ENCODE results near the gene SLC30A7.

SLC30A7 gene

DNA sequence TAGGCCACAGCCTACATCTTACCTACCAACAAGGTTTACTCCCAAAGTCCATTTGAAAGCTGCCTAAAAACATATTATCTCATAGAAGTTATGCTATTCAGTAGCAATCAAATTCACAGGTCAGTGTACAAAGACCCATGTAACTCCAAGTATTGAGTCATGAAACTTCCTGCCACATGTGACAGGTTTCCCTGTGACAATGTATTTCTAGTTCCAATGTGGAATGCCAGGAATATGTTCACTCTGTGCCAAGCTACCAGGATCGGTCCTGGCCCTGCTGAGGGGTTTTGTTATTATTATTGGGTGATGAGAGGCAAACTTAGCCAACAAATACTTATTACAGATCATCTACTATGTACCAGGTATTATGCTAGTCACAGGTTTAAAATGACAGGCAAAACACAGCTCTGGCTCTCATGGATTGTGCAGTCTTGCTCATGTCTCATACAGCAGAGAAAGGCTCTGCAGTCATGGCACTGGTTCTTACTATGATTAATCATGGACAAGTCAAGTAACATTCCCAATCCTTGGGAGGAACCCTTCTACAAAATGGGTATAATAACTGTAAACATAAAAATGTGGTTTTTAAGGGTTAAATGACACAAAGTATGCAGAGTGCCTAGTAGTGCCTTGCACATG, 107.2 kb downstream of the SLC30A7 start:
- POLR2A ChIA-PET (ENCODE audit: low non-redundant PET) = no interaction called here
- TF ChIP-seq, protein P1, sequence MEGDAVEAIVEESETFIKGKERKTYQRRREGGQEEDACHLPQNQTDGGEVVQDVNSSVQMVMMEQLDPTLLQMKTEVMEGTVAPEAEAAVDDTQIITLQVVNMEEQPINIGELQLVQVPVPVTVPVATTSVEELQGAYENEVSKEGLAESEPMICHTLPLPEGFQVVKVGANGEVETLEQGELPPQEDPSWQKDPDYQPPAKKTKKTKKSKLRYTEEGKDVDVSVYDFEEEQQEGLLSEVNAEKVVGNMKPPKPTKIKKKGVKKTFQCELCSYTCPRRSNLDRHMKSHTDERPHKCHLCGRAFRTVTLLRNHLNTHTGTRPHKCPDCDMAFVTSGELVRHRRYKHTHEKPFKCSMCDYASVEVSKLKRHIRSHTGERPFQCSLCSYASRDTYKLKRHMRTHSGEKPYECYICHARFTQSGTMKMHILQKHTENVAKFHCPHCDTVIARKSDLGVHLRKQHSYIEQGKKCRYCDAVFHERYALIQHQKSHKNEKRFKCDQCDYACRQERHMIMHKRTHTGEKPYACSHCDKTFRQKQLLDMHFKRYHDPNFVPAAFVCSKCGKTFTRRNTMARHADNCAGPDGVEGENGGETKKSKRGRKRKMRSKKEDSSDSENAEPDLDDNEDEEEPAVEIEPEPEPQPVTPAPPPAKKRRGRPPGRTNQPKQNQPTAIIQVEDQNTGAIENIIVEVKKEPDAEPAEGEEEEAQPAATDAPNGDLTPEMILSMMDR (conservative IDR thresholded peaks at IDR 0.05; ENCODE audit: low read depth) = no peak
- CTCF ChIA-PET = interaction anchor here (0.8 kb wide), 1 partner anchor 1514 kb away, joined by 3 read pairs; no protein-coding TSS in a partner anchor
- H3K27ac ChIP-seq = no peak overlapping the region
- no peak for DNase-seq (ENCODE audit: low spot score)

DNA sequence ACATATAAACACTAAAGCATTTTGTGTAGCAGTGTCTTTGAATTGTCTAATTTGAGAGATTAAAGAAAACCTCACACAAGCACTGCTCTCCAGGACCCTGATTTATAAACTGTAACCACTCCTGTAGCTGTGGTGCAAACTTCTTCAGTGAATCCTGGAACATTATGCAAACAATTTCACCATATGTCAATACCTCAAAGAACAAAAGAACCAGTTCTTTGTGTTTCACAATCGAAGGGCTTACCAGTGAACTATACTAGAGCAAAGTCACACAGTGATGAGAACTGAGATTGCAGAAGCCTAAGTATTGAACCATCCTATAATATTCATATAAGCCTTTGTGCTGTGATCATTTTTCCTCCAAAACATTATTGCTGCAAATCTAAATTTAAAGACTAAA, 108.2 kb downstream of the SLC30A7 start:
- CTCF ChIA-PET = interaction anchor here (0.6 kb wide), 1 partner anchor 178 kb away, joined by 3 read pairs; no protein-coding TSS in a partner anchor
- POLR2A ChIA-PET (ENCODE audit: low non-redundant PET) = no interaction called here
- no peak overlapping the region for H3K27ac ChIP-seq
- TF ChIP-seq, protein P1 (conservative IDR thresholded peaks at IDR 0.05; ENCODE audit: low read depth) = no peak
- peak; percentile 31 for DNase-seq (ENCODE audit: low spot score)

DNA sequence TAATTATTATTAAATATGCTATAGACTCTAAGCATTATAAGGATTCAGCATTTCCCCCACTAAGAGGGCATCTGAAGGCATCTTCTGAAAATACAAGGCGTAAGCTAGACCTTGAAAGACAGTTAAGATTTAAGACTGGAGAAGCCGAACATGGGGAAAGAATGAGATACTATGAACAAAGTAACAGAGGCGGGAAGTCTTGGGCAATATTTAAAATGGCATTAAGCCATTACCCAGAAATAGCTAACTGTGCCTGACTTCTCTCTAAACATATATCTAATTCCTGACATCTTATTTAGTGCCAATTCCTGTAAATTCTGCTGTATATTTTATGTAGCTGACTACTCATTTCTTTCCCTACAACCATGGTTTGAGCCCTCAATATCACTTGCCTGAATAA, 108.8 kb downstream of the SLC30A7 start:
- TF ChIP-seq, protein P1 (conservative IDR thresholded peaks at IDR 0.05; ENCODE audit: low read depth) = no peak
- no peak for DNase-seq (ENCODE audit: low spot score)
- H3K27ac ChIP-seq = no peak overlapping the region
- POLR2A ChIA-PET (ENCODE audit: low non-redundant PET) = no interaction called here
- CTCF ChIA-PET = interaction anchor here (0.6 kb wide), 1 partner anchor 177 kb away, joined by 3 read pairs; no protein-coding TSS in a partner anchor

DNA sequence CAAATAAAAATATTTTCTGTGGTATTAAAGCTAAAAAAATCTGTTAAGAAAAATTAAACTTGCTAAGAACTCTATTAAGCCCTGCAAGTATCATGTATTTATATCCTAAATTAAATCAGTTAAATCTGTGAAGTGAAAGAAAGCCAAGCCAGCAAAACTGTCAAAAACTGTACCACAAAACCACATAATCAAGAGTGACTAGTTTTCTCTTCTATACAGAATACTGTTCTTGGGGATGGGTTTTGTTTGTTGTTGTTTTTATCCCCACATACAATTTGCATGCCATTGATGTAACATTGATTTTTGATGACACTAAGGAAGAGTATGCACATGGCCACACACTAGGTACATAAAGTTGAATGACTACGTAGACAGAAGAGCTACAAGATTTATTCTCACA, 109.3 kb downstream of the SLC30A7 start:
- CTCF ChIA-PET = no interaction called here
- POLR2A ChIA-PET (ENCODE audit: low non-redundant PET) = no interaction called here
- no peak overlapping the region for H3K27ac ChIP-seq
- no peak for DNase-seq (ENCODE audit: low spot score)
- TF ChIP-seq, protein P1 (conservative IDR thresholded peaks at IDR 0.05; ENCODE audit: low read depth) = no peak

DNA sequence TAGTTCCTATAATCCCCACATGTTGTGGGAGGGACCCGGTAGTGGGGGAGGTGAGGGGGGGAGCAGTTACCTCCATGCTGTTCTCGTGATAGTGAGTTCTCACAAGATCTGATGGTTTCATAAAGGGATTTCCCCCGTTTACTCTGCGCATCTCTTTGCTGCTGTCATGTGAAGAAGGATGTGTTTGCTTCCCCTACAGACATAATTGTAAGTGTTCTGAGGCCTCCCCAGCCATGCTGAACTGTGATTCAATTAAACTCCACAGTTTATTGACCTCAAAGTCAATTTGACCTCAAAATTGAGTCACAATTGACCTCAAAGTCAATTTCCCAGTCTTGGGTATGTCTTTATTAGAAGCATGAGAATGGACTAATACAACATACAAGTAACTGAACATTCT, 110.0 kb downstream of the SLC30A7 start:
- no peak overlapping the region for H3K27ac ChIP-seq
- TF ChIP-seq, protein P1 (conservative IDR thresholded peaks at IDR 0.05; ENCODE audit: low read depth) = no peak
- no peak for DNase-seq (ENCODE audit: low spot score)
- ChIA-PET CTCF (no interaction called here), POLR2A (ENCODE audit: low non-redundant PET) (no interaction called here)

DNA sequence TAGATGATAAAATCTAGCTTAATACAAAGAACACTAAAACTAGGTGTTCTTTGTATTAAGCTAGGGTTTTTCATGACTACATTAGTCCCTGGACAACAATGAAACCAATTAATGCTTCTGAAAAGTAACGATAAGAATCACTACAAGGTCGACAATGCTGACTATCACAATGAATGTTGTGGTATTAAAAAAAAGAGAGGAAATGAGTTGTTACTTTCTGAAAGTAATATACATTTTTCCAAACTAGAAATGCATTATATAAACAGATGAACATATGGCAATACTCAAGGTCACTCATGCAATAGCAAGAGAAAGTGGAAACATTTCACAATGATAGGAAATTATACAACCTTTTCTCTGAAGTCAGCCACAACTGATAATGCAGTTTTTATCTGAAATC, 110.7 kb downstream of the SLC30A7 start:
- CTCF ChIA-PET = no interaction called here
- TF ChIP-seq, protein P1 (conservative IDR thresholded peaks at IDR 0.05; ENCODE audit: low read depth) = no peak
- no peak for DNase-seq (ENCODE audit: low spot score)
- POLR2A ChIA-PET (ENCODE audit: low non-redundant PET) = no interaction called here
- no peak overlapping the region for H3K27ac ChIP-seq

All from RWPE1 (cell line).